Fibroblast of skin of left biceps (primary cell): ENCODE data around the gene ATCAY.
"Not testable (repeated sequence)": the region's sequence is repeated elsewhere in the genome, so short reads cannot be mapped to it uniquely, and the experiment has no call there.

Experiments used
- DNase-seq, 2 experiments: peaks; one replicate each; pipeline ENCODE4 v3.0.0-alpha.2; 2013; ENCODE audit warnings: low read depth in 2 of 2

ATCAY gene

DNA sequence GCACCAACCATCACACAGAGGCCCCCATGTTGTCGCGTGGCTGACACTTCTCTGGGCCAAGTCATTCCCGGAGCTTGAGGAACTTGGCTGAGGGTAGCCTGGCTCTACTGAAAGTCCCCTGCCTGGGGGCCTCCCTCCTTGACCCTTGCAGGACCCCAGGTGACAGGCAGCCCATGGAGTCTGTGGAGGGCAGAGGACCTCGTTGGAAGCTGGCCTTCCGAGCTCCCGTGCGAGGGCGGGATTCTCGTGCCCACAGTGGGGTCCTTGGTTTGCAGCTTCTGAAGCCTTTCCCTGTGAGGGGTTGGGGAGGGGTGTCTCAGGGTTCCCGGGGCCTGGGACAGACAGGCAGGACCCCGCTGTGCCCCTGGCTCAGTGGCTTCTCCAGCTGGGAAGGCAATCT lies 68.8 kb downstream of the ATCAY start:
- DNase-seq, result no peak

DNA sequence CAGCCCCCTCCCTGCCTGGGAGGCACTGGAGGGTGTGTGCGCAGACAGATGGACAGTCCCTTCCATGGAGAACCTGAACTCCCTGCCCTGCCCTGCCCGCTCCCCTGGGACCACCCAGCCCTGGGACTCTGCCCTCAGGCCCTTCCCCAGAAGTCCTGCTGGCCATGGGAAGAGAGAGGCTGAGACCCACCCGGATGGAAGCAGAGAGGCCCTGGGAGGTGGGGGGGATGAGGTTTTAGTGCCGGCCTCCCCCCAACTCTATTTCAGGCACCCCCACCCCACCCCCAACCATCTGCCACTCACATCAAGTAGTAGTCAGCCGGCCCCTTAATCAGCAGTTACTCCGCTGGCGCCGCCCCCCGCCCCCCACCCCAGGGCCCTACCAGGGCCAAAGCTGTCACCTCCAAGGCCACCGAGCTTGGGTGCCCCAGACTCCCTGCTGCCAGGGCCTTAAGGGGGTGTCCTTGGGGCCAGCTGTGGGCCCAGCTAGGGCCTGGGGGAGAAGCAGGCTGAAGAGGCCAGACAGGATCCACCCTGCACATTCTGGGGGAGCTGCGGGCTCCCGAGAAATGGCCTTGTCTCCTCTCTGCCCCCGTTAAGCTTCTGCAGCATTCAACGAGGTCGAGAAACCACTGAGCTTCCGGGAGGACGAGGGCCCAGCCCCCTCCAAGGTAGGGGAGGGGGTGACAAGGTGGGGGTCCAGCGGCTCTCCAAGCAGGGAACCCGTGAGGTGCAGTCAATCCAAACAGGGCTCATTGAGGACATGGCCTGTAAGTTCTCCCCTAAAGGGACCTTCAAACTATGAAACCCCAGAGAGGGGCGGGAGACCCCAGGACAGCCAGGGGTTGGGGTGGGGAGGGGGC lies 69.7 kb downstream of the ATCAY start:
- DNase-seq, result no peak

DNA sequence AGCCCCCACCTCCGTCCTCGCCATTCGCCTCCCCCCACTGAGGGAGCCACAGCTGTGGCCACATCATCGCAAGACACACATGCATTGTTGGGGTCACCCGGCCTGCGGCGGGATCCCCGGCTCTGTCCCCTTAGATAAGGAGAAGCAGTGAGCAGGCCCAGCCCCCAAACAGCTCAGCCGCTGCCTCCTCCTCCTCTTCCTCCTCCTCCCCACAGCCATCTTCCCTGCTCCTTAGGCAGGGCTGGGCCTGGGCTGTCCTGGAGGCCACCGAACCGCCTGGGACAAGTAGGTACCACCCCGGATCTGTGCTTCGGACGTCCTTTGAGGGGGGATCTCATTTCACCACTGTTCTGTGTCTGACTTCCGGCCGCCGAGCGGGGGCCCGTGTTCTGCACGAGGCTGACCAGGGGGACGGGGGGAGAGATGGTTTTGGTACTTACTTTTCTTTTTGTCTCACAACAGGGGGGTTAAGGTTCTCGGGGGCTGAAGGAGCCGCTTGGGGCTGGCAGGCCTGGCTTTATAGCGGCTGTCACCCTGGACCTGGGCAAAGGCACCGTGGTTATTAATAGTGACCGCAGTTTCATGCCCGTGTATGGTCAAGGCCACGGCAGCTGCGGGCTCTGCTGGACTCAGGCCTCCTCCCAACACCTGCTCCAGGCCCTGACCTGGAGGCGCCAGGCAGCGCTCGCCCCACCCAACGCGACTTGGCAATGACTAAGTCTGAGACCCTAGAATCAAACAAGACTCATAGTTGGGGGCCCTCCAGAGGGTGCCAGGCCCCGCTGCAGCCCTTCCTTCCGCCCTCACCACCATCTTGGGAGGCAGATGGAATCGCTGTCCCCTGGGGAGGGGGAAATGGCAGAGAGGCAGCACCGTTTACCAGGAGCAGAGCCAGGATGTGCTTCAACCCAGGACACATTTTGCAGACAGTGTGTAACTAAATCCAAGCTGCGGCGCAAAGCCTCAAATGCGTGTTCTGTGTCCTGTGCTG lies 70.7 kb downstream of the ATCAY start:
- no peak for DNase-seq

DNA sequence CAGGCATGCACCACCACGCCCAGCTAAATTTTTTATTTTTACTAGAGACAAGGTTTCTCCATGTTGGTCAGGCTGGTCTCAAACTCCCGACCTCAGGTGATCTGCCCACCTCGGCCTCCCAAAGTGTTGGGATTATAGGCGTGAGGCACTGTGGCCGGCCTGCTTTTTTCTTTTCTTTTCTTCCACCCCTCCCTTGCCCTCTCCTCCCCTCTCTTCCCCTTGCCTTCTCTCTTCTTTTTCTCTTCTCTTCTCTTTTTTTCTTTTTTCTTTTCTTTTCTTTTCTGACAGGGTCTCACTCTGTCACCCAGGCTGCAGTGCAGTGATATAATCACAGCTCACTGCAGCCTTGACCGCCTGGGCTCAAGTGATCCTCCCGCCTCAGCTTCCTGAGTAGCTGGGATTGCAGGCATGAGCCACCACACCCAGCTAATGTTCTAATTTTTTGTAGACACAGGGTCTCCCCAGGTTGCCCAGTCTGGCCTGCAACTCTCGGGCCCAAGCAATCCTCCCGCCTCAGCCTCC lies 72.3 kb downstream of the ATCAY start:
- DNase-seq, result not testable (repeated sequence)

DNA sequence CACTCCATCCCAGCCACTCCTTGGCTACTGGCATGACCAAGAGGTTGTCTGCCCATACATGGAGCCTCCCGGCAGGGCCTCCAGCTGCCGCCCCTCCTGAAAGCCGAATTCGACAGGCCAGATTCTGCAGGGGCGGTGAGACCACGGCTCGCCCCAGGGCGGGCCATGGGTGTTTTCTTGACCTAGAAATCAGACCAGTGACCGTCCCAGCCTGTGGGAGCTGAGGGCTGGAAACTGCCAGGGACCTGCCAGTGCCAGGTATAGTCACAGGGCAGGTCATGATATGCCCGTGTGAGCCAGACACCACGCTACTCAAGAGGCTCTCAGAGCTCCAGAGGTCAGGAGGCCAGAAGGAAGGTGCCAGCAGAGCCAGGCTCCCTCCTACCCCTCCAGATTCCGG lies 73.6 kb downstream of the ATCAY start:
- no peak for DNase-seq

DNA sequence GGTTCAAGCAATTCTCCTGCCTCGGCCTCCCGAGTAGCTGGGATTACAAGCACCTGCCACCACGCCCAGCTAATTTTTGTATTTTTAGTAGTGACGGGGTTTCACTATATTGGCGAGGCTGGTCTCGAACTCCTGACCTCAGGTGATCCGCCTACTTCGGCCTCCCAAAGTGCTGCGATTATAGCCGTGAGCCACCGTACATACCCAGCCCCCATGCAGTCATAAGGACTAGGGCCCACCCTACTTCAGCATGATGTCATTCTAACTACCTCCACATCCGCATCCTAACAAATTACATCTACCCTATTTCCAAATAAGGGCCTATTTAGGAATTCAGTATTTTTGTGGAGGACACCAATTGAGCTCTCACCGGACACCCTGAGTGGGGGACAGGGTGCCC lies 74.8 kb downstream of the ATCAY start:
- not testable (repeated sequence) for DNase-seq

DNA sequence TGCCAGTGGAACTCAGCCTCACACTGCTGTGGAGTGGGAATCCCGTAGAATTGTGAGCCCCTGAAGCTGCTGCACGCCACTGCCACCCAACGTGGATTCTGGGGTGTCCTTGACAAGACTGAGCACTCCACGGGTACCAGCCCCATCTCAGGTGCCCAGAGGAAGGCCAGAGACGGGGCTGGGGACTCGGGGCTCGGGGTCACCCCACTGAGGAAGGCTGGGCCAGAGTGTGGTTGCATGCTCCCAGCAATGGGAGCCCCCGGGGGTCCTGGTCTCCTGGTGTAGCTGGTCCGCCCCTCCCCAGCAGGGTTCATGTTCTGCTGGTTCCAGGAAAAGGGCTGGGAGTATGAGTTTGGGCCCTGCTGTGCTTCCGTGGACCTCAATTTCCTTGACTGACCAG lies 75.2 kb downstream of the ATCAY start:
- no peak for DNase-seq

DNA sequence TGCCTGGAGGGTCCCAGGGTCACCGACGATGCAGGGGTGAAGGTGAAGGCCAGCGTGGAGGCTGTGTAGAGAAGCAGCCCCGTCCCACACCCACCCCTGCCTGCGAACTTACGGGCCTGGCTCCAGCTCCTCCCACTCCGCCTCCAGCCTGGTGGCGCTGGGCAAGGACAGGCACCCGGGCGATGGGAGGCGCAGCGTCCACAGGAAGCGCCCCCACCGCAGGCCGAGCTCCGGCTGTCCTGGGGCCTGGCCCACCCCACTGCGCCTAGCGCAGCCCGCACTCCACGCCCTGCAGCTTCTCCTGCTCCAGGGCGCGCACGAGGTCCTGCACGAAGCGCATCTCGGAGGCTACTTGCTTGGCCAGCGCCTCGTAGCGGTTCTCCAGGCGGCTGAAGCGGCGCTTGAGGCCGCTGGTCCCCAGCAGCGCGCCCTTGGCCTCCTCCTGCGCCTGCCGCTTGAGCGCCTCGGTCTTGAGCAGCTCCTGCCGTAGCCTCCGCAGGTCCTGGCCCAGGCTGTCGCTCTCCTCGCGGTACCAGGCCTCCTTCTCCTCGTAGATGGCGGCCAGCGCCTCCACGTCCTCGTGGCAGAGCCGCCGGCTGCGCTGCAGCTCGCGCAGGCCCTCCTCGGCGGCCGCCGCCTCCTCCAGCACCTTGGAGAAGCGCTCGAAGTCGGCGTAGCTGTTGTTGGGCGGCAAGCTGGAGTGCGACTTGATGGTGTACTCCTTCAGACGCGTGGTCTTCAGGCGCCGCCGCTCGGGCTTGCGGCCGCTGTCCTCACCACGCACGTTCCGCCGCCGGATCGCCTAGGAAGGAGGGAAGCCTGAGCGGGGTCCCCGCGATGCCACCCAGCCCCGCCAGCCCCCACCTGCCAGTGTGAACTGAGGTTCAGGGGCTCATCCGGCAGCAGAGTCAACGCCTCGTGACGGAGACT lies 78.6 kb downstream of the ATCAY start:
- no peak for DNase-seq

DNA sequence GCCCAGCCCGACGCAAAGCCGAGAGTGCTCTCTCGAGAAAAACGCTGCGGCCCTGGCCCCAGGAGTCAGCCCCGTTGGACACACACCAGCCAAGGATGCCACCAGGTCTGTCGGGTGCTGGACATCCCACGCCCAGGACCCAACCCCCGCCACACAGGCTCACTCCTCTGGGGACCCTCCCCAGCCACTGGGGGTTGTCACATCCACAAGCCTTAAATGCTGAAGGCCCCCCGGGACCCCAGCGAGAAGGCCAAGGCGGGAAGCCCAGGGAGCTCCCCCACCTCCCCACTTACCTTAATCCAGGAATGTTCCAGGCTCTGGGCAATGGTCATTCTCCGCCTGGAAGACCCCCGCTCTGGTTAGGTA lies 79.3 kb downstream of the ATCAY start:
- no peak for DNase-seq

DNA sequence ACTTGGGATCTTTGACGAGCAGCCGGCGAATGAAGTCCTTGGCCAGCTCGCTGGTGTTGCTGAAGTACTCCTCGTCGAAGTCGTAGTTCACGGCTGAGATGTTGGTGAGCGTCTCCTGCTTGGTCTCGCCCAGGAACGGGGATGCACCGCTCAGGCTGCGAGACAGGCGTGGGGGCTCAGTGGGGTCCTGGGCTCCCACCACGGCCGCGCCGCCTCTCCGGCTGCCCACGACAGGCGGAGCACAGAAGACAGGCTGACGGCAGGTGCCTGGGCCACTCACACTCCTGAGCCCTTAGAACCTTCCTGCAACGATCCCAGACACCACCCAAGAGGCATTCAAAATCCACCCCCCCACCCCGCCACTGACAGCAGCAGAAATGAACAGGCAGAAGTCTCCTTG lies 80.5 kb downstream of the ATCAY start:
- DNase-seq, result no peak

DNA sequence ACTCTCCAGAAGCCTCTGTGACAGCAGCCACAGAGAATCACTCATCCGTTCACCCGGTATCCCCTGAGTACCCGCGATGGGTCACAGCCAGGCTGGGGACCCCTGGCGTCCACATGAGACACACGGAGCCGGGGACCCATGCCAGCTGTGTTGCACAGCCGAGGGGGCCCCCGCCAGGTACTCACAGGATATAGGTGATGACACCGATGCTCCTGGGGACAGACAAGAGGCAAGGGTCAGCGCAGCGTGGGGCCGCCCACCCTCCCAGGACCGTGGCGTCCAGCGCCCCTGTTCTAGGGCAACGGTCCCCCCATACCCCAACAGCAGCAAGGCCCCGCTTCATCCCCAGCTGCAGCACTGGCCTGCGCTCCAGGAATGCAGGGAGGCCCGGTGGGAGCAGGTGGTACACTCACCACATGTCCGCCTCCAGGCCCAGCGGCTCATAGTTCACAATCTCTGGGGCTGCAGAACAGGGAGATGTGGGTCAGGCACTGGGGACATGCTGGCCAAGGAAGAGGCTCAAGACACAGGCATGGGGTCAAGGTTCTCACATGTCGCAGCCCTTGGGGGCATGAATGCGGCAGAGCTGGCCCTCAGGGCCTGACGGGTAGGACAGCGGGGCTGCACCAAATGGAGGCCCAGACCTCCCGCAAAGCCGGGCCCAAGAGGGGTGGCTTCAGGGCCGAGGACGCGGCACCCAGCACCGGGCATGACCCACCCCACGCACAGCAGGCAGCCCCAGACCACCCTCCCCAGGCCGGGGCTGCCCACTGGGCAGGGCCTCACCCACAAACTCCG lies 83.2 kb downstream of the ATCAY start:
- no peak for DNase-seq

DNA sequence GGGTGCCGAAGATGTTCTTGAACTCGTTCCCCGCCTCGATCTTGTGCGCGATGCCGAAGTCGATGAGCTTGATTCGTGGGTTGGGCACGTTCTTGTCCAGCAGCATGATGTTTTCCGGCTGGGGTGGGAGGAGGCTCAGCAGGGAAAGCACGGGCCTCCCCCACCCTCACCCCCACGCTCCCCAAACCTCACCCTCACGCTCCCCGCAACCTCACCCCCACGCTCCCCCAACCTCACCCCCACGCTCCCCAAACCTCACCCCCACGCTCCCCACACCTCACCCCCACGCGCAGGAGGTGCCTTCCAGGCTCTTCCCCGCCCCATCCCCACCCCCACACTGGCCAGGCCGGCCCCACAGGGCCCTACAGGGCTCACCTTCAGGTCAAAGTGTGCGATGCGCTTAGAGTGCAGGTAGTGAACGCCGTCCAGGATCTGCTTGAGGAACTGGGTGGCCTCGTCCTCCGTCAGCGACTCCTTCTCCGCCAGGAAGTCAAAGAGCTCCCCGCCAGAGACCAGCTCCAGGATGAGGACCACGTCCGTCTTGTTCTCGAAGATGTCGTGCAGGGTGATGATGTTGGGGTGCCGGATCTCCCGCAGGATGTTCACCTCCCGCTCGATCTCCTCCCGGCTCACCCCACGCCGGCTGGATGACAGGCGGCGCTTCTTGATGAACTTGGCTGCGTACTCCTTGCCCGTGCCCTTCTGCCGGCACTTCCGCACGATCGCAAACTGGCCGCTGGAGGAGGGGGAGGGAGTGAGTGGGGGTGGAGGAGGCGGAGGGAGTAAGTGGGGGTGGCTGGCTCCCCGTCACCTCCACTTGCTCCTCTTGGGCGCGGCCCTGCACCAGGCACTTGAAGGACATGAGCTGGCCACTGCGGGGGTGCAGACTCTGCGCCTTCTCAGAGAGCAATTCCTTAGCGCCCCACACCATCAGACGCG lies 84.0 kb downstream of the ATCAY start:
- no peak for DNase-seq

DNA sequence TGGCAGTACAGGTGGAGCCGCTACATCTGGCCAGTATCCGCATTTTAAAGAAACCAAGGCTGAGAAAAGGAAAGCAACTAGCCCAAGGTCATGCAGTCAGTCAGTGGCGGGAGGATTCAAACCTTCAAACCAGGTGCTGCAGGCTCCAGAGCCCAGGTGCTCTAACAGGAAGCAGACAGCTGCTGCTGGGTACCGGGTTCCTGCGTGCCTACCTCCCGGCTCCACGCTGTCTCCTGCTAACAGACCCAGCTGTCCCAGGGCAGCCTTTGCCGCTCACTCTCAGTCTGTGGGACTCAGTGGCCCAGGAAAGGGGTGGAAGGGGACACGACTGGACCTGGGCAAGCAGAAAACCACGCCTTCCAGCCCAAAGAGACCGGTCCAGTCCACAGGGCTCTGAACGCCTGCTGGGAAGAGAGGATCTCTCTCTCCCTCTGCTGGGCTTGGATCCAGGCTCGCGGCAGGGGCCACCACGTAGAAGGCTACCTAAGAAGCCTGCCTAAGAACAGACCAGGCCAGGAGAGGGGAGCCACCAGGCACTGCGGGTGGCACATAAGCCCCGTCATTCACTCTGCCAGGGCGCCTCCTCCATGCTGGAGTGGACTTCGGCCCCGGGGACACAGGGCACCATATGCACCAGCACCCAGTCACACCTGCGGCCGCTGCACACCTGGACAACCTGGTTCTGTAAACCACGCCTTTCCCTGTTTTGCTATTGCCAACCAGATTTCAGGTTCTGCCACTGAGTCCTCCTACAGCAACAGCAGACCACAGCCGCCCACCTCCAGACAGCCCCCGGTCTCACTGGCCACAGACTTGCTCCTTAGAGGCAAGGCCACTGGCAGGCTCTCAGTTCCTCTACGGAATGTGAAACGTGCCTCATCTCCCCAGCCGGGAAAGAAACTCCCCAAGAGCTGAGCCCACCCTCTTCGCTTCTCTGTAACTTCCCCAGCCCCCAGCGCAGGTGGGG lies 85.8 kb downstream of the ATCAY start:
- DNase-seq, result no peak

DNA sequence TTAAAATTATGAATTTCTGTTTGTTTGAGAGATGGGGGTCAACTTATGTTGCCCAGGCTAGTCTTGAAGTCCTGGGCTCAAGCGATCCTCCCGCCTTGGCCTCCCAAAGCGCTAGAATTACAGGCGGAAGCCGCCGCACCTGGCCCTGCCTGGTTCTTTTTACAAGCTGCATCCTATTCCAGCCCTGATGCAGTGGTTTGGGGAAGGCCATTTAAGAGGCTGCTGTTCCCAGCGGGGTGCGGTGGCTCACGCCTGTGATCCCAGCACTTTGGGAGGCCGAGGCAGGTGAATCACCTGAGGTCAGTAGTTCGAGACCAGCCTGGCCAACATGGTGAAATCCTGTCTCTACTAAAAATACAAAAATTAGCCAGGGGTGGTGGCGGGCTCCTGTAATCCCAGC lies 87.5 kb downstream of the ATCAY start:
- not testable (repeated sequence) for DNase-seq

DNA sequence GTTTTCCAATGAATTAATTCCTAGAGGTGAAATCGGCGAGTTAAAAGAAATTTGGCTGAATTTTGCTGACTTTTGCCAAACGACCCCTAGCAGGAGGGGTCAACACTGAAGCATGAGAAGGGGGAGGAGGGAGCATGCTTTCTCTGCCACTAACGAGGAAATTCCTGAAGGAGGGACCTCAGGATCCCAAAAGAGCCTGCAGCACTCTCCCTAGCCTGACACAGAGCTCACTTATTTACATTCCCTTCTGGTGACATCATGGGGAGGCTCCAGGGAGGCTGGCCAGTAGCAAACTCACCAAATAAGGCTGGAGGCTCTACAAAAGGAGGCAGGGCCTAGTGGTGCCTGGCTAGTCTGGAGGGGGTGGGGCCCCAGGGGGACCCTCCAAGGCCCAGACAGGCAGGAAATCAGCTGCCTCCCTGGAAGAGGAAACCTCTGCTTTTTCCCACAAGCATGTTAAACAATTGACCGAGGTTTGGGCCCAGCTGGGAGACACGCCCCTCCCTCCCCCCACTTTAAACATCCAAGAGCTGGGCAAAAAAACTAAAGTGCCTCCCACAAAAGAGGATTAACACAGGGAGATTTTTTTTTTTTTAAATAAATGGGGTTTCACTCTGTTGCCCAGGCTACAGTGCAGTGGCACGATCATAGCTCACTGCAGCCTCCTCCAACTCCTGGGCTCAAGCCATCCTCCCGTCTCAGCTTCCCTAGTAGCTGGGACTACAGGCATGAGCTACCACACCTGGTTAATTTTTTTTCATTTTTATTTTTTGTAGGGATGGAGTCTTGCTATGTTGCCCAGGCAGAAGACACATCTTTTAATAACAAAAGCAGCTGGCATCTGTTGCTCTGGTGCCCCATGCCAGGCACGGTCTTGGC lies 88.3 kb downstream of the ATCAY start:
- DNase-seq, result peak; percentile 99

DNA sequence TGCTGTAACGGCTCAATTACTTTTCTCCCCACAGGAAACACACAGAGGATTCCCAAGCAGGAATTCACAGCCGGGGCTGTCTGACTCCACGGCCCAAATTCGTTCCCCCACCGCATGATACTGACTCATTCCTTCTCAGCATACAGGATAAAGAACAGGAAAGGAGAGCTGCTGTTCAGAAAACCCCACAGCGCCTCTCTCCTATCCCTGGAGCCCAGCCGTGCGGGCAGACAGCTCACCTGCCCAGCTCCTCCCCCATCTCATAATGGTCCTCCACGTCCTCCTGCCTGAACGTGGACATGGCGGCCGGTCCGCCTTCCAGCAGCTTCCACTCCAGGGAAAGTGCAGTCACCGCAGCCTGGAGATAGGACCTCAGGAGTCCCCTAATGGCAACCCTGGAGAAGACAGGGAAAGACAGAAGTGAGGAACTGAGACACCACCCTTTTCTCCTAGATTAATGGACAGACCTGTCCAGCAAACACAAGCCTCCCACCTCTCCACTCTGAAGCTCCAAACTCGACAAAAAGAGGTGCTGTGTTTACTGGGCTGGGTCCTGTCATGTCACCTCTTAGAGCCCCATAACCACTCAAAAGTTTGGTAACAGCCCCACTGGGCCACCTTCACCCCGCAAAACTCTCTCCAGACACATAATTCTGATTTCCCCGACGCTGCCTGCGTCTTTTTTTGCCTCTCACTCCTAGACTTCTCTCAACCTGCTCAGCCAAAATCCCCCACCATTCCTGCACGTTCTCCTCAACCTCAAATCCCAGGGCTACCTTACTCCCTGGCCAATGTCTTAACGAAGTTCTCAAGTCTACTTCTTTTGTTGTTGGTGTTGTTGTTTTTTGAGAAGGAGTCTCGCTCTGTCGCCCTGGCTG lies 89.2 kb downstream of the ATCAY start:
- peak; percentile 58 to 67 for DNase-seq
